OCI-LY3 (cell line): ENCODE measurements around the gene FOXC1.

ENCODE experiments used
- EZH2phosphoT487 ChIP-seq: fragments of 200-600 bp; shearing (Covaris generic); IDR thresholded peaks from 2 replicates; pipeline ENCODE4 v1.6.1; 2018; ENCODE audit warnings: antibody characterized with exemption, mixed run types, low read depth
- TF ChIP-seq, protein P1 (sequence below): fragments of 200-600, 300-600 bp; sonication (generic); IDR thresholded peaks from 2 replicates; pipeline ENCODE4 v1.5.1; 2014; ENCODE audit warnings: antibody characterized with exemption, low read length, low read depth

DNA sequence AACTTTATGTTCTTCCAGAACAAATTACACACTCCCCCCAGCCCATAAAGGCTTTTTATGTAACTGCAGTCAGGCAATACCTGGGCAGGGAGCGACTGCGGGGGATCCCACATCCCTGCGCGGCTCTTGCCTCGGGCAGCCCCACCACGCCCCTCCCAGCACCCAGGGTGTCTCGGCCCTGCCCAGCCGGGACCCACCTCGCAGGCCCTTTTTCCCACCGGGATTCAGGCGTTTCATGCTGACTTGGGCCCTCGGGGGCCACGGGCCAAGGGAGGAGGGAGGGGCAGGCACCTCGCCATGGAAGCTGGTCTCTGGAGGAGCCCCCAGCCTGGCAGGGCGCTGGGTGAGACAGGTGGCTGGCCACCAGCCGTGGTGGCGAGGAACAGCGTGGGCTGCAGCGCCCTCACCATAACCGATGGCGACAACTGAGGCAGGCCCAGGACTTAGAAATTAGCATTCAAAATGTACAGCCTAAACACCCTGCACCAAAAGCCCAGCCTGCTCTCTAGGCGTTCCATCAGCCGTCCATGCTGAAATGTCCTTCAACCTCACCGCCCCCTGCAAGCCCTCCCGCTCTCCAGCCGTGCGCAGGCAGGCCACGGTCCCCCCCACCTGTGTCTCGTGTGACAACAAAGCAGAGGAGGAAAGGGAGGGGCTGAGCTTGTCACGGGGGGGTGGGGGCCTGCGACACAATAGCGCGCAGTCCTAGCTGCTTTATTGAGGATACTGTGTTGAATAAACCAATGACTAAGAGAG, 15.1 kb upstream of the FOXC1 start:
- TF ChIP-seq, protein P1, sequence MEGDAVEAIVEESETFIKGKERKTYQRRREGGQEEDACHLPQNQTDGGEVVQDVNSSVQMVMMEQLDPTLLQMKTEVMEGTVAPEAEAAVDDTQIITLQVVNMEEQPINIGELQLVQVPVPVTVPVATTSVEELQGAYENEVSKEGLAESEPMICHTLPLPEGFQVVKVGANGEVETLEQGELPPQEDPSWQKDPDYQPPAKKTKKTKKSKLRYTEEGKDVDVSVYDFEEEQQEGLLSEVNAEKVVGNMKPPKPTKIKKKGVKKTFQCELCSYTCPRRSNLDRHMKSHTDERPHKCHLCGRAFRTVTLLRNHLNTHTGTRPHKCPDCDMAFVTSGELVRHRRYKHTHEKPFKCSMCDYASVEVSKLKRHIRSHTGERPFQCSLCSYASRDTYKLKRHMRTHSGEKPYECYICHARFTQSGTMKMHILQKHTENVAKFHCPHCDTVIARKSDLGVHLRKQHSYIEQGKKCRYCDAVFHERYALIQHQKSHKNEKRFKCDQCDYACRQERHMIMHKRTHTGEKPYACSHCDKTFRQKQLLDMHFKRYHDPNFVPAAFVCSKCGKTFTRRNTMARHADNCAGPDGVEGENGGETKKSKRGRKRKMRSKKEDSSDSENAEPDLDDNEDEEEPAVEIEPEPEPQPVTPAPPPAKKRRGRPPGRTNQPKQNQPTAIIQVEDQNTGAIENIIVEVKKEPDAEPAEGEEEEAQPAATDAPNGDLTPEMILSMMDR = no peak
- TF ChIP-seq EZH2phosphoT487 = no peak
